HG03175 (cell line): Measurements from ENCODE around the gene KCNQ2.

Source experiments
- ATAC-seq: cut with Tn5 transposase; IDR thresholded peaks from one replicate; pipeline ENCODE4 v1.9.1; 2021; ENCODE audit warnings: mild to moderate bottlenecking, moderate library complexity; ENCODE audit not compliant: unreplicated experiment

Gene KCNQ2

DNA sequence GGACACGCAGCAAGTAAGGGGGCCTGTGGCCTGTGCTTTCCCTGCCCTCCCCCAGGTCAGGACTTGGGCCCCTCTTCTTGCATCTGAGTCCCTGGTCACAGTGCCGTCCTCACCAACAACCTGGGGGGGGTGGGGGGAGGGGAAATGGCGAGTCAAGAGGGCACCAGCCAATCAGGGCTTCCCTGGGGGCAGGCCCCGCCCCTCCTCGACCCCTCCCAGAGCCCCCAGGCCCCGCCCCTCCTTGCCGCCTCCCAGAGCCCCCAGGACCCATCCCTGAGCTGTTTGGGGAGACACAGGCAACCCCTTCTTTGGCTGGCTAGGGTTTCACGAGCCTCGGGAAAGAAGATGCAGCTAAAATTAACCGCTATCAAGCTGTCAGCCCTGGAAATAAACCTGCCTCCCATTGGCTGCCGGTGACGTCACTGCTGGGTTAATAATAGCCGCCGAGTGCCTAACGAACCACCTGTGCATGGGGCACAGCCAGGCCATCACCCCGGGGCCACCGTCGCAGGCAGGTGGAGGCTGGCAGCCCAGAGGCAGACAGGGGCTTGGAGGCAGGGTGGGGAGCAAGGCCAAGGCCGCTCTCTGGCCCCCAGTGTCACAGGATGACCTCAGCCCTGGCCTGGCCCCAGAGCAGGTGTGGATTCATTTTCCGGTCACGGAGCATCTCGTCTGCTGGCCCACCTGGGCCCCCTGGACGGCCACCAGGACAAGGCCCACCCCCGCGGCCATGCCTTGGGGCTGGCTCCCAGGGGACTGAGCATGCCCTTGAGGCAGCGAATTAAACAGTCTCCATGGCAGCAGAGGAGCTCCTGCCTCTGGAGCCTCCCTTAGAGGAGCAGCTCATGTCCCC lies 29.6 kb upstream of the KCNQ2 start:
- ATAC-seq = no peak

DNA sequence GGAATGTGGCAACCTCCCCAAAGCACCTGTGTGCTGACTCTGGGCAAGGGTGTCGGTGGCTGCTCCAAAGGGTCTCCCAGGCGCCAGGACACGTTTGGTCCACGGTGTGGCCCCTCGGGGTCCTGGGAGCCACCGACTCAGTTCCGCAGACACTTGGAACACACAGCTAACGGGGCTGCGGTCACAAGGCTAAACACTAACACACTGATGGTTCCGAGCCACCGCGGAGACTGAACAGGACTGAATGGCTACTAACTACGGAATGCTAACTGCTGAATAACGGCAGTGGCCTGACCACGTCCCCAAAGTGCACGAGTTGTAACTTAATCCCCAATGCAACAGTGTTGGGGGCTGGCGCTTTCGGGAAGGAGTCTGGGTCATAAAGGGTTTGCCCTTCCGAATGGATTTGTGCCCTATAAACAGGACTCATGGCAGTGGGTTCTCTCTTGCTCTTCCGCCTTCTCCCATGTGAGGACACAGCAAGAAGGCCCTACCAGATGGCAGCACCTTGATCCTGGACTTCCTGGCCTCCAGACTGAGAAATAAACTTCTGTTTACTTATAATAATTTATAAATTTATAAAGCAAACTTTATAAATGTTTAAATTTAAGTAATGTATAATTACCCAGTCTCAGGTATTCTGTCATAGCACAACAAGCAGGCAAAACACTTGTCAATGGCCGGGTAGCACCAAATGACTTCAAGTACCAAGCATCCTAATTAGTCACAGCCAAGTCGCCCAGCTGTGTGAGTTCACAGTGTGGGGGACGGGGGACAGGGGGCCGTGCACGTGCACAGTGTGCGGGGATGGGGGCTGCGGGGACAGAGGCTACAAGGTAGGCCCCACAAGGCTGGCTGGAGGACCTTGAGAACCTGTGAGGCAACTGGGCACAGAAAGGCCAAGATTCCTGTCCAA lies 28.7 kb upstream of the KCNQ2 start:
- ATAC-seq = no peak

- no peak for ATAC-seq
Measured at GRCh38 chr20:63500151-63500901, 27.9 kb upstream of the KCNQ2 start.

GRCh38 chr20:63499338-63499969 lies 27.0 kb upstream of the KCNQ2 start:
- no peak for ATAC-seq

- no peak for ATAC-seq
Measured at GRCh38 chr20:63498960-63499337, 26.5 kb upstream of the KCNQ2 start, which contains the start of gene EEF1A2. TSS of gene EEF1A2 (minus strand) at chr20:63499083. CDS start at chr20:63497763, 1,320 bp downstream.

- no peak for ATAC-seq
Measured at GRCh38 chr20:63497946-63498935, 25.8 kb upstream of the KCNQ2 start.

GRCh38 chr20:63497138-63497945 lies 24.9 kb upstream of the KCNQ2 start:
- no peak for ATAC-seq

- no peak for ATAC-seq
Measured at GRCh38 chr20:63496596-63497120, 24.2 kb upstream of the KCNQ2 start.

DNA sequence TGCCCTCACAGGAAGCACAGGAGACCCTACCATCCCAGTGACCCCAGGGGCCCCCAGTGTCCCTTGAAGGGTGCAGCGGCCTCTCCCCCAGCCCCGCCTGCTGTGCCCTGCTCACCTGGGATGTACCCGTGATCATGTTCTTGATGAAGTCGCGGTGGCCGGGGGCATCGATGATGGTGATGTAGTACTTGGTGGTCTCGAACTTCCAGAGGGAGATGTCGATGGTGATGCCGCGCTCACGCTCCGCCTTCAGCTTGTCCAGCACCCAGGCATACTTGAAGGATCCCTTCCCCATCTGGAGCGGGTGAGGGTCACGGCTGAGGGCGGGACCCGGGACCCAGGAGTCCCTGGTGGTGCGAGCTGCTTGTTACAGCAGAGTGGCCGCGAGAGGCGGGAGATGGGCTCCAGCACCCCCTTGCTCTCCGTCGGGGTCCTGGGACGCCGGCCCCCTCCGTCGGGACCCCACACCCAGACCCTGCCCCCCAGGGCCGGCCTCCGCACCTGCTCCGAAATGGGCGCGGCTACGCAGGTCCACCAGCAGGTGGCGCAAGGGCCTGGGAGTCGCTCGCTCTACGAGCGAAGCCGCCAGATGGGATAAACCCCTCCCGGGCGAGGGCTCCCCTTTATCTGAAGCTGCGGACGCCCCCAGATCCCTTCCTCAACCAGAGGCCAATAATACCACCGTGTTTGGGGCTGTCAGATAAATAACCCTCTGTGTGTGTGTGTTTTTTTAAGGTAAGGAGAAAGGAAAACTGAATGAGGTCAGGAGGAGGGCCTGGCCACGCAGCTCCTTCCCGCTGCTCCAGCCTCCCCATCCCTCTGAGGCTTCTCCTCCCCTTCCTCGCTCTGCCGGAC lies 23.5 kb upstream of the KCNQ2 start:
- ATAC-seq = no peak

- ATAC-seq = no peak
Measured at GRCh38 chr20:63495167-63495720, 22.8 kb upstream of the KCNQ2 start.

DNA sequence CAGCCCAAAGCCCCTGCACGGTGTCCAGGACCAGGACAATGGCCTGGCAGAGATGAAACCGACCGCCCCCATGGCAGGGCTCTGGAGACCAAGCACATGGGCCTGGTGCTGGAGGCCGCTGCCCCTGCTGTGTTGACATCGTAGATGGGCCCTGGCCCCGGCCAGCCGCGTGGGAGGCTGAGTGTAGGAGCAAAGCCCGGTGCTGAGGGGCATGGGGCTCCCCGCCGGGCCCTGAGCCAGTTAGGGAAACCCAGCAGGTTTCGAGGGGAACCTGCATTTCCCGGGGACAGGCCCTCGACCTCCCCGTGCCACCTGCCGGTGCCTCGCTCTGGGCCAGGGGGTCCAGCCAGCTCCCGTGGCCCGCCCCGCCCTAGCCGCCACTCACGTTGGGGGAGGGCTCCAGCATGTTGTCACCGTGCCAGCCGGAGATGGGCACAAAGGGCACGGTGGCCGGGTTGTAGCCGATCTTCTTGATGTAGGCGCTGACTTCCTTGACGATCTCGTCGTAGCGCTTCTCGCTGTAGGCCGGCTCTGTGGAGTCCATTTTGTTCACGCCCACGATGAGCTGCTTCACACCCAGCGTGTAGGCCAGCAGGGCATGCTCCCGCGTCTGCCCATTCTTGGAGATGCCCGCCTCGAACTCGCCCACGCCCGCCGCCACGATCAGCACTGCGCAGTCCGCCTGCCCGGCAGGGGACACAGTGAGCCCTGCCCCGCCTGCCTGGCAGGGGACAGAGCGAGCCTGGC lies 22.1 kb upstream of the KCNQ2 start:
- ATAC-seq = no peak

DNA sequence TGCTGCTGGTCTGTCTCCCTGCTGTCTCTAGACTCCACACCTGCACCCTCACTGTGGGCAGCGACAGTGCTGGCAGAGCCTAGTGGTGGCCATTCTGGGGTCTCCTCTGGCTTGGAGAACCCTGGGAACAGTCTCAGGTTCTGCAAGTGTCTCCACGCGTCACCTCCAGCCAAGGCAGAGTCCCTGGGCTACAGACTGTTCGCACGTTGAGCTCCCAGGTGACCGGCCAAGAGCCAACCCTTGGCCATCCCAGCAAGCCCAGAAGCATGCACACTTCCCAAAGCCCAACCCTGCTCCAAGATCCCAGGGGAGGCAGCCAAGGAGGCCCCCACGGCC lies 21.6 kb upstream of the KCNQ2 start:
- no peak for ATAC-seq

GRCh38 chr20:63493563-63494020 lies 21.1 kb upstream of the KCNQ2 start:
- ATAC-seq = no peak

DNA sequence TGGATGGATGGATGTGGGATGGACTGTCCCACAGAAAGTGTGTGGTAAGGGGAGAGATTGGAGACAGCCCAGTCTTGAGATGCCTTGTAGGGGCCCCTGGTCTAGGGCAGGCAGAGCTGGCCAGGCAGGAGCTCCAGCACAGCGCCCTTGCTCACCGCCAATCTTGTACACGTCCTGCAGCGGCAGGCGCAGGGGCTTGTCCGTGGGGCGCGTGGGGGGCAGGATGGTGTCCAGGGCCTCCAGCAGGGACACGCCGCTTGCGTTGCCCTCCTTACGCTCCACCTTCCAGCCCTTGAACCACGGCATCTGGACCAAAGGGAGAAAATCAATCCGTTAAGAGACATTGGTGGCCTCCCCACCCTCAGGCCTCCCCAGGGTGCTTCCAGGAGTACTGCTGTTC lies 20.5 kb upstream of the KCNQ2 start:
- ATAC-seq = no peak

DNA sequence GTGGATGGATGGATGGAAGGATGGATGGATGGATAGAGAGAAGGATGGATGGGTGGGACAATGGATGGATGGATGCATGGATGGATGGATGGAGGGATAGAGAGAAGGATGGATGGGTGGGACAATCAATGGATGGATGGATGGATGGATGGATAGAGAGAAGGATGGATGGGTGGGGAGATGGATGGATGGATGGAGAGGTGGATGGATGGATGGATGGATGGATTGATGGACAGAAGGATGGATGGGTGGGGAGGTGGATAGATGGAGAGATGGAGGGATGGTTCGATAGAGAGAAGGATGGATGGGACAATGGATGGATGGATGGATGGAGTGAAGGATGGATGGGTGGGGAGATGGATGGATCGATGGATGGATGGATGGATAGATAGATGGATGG lies 20.1 kb upstream of the KCNQ2 start:
- ATAC-seq = no peak

DNA sequence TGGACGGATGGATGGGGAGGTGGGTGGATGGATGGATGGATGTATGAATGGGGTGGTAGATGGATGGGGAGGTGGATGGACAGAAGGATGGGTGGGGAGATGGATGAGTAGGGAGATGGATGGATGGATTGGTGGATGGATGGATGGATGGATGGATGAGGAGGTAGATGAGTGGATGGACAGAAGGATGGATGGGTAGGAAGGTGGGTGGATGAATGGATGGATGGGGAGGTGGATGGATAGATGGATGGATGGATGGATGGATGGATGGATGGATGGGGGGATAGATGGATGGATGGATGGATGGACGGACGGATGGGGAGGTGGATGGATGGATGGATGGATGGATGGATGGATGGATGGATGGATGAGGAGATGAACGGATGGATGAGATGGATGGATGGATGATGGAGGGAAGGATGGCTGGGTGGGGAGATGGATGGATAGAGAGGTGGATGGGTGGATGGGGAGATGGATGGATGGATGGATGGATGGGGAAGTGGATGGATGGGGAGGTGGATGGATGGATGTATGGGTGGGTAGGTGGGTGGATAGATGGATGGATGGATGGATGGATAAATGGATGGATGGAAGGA lies 19.3 kb upstream of the KCNQ2 start:
- no peak for ATAC-seq
